Retina (tissue), 1 donor: ENCODE results near the gene HSD17B12.
"Not testable (repeated sequence)": the region's sequence is repeated elsewhere in the genome, so short reads cannot be mapped to it uniquely, and the experiment has no call there.

ENCODE experiments used
- DNase-seq: peaks from one replicate; pipeline ENCODE4 v3.0.0-alpha.2; 2016

Gene HSD17B12

GRCh38 chr11:43680521-43681400, at the start of gene HSD17B12:
HSD17B12 (plus strand) TSS chr11:43680738; CDS start chr11:43680828, 90 bp downstream.
- DNase-seq, result peak; percentile 96

GRCh38 chr11:43631732-43632131, 48.8 kb upstream of the HSD17B12 start:
- no peak for DNase-seq

GRCh38 chr11:43632181-43632580, 48.4 kb upstream of the HSD17B12 start:
- no peak for DNase-seq

GRCh38 chr11:43638717-43639116, 41.8 kb upstream of the HSD17B12 start:
- DNase-seq, result no peak

GRCh38 chr11:43639224-43639623, 41.3 kb upstream of the HSD17B12 start:
- no peak for DNase-seq

- no peak for DNase-seq
Observed at GRCh38 chr11:43639920-43640319, 40.6 kb upstream of the HSD17B12 start.

GRCh38 chr11:43643898-43644620, 36.5 kb upstream of the HSD17B12 start:
- DNase-seq, result peak; percentile 95

- no peak for DNase-seq
Observed at GRCh38 chr11:43644621-43645299, 35.8 kb upstream of the HSD17B12 start.

- DNase-seq, result no peak
Observed at GRCh38 chr11:43646767-43647166, 33.8 kb upstream of the HSD17B12 start.

- no peak for DNase-seq
Observed at GRCh38 chr11:43648888-43649287, 31.6 kb upstream of the HSD17B12 start.

GRCh38 chr11:43649501-43649900, 31.0 kb upstream of the HSD17B12 start:
- no peak for DNase-seq

GRCh38 chr11:43649921-43650320, 30.6 kb upstream of the HSD17B12 start:
- DNase-seq, result no peak

- DNase-seq, result not testable (repeated sequence)
Observed at GRCh38 chr11:43663018-43663417, 17.5 kb upstream of the HSD17B12 start.

GRCh38 chr11:43664295-43664694, 16.2 kb upstream of the HSD17B12 start:
- DNase-seq, result no peak

- DNase-seq, result not testable (repeated sequence)
Observed at GRCh38 chr11:43671284-43671683, 9.3 kb upstream of the HSD17B12 start.

- no peak for DNase-seq
Observed at GRCh38 chr11:43674560-43674959, 6.0 kb upstream of the HSD17B12 start.

- no peak for DNase-seq
Observed at GRCh38 chr11:43676933-43677332, 3.6 kb upstream of the HSD17B12 start.

- DNase-seq, result no peak
Observed at GRCh38 chr11:43681401-43681942, 934 bp downstream of the HSD17B12 start.

- not testable (repeated sequence) for DNase-seq
Observed at GRCh38 chr11:43682081-43682480, 1.5 kb downstream of the HSD17B12 start.

- no peak for DNase-seq
Observed at GRCh38 chr11:43685440-43685839, 4.9 kb downstream of the HSD17B12 start.

GRCh38 chr11:43686207-43686606, 5.7 kb downstream of the HSD17B12 start:
- no peak for DNase-seq

- no peak for DNase-seq
Observed at GRCh38 chr11:43687120-43687791, 6.7 kb downstream of the HSD17B12 start.
